ENCODE results near the gene UTS2B.

Gene UTS2B

GRCh38 chr3:191329654-191330529, at the start of gene UTS2B:
Gene UTS2B, minus strand, starts transcription at chr3:191330526. Its CDS starts 48,337 bp downstream, at chr3:191282189.
- DNase-seq = peak; percentile 50

- DNase-seq = no peak
Measured at GRCh38 chr3:191380001-191380400, 49.7 kb upstream of the UTS2B start.

- no peak for DNase-seq
Measured at GRCh38 chr3:191379446-191379845, 49.1 kb upstream of the UTS2B start.

GRCh38 chr3:191378142-191378812, 48.0 kb upstream of the UTS2B start:
- DNase-seq = no peak

- DNase-seq = no peak
Measured at GRCh38 chr3:191376516-191377141, 46.3 kb upstream of the UTS2B start.

- DNase-seq = no peak
Measured at GRCh38 chr3:191373327-191373726, 43.0 kb upstream of the UTS2B start.

GRCh38 chr3:191372122-191372521, 41.8 kb upstream of the UTS2B start:
- DNase-seq = no peak

- no peak for DNase-seq
Measured at GRCh38 chr3:191369616-191370010, 39.3 kb upstream of the UTS2B start.

GRCh38 chr3:191368755-191369615, 38.7 kb upstream of the UTS2B start:
- no peak for DNase-seq

- DNase-seq = no peak
Measured at GRCh38 chr3:191366675-191367074, 36.3 kb upstream of the UTS2B start.

- DNase-seq = no peak
Measured at GRCh38 chr3:191363221-191363620, 32.9 kb upstream of the UTS2B start.

- no peak for DNase-seq
Measured at GRCh38 chr3:191362524-191363090, 32.3 kb upstream of the UTS2B start.

GRCh38 chr3:191362037-191362436, 31.7 kb upstream of the UTS2B start:
- DNase-seq = no peak

GRCh38 chr3:191361456-191361855, 31.1 kb upstream of the UTS2B start:
- no peak for DNase-seq

- no peak for DNase-seq
Measured at GRCh38 chr3:191360620-191361019, 30.3 kb upstream of the UTS2B start.

- no peak for DNase-seq
Measured at GRCh38 chr3:191358929-191359328, 28.6 kb upstream of the UTS2B start.

- no peak for DNase-seq
Measured at GRCh38 chr3:191357909-191358308, 27.6 kb upstream of the UTS2B start.

GRCh38 chr3:191356631-191357439, 26.5 kb upstream of the UTS2B start:
- no peak for DNase-seq

GRCh38 chr3:191355406-191355805, 25.1 kb upstream of the UTS2B start:
- no peak for DNase-seq

GRCh38 chr3:191353022-191353777, 22.9 kb upstream of the UTS2B start:
- no peak for DNase-seq

- no peak for DNase-seq
Measured at GRCh38 chr3:191352014-191352413, 21.7 kb upstream of the UTS2B start.

Measured in activated CD8-positive, alpha-beta memory T cell treated with anti-CD3 and anti-CD28 coated beads, Interleukin-2, amount 50 U/mL, for 48 hours (primary cell).